CD14-positive monocyte (primary cell): ENCODE measurements around the gene EPB41. TPM values are rescaled to one million over a fixed set of nuclear protein-coding genes. Genes with fewer than 3 reads are reported as not detected.

Experiments used
- DNase-seq, 3 donors: peaks; one replicate each; pipeline ENCODE4 v3.0.0-alpha.2; 2011 to 2022
- H2AFZ ChIP-seq: 2 replicates; pipeline ENCODE4 v1.6.0; 2012; ENCODE audit warnings: mild to moderate bottlenecking, low read depth, low read length, inconsistent platforms; ENCODE audit not compliant: insufficient read depth, poor library complexity, severe bottlenecking
- H3K27ac ChIP-seq, 2 donors: 1 replicate in 1 of 2; 2 replicates in 1 of 2; pipeline ENCODE4 v1.5.1; 2012 to 2013; ENCODE audit warnings: low read length in 2 of 2, control low read depth in 1 of 2, inconsistent platforms in 1 of 2, low read depth in 1 of 2, mild to moderate bottlenecking in 1 of 2
- H3K27me3 ChIP-seq, 2 donors: one replicate each; pipeline versions ENCODE4 v1.6.0 to v1.6.1; 2011 to 2013; ENCODE audit warnings: low read length in 2 of 2; ENCODE audit not compliant: control insufficient read depth in 2 of 2, insufficient read depth in 2 of 2
- H3K36me3 ChIP-seq, 2 donors: replicated peaks in 1 of 2; 1 replicate in 1 of 2; 2 replicates in 1 of 2; pipeline versions ENCODE4 v1.5.1 to v1.6.1; 2012 to 2013; ENCODE audit warnings: low read length in 2 of 2, control low read depth in 1 of 2, inconsistent platforms in 1 of 2, mild to moderate bottlenecking in 1 of 2; ENCODE audit not compliant: insufficient read depth in 2 of 2, control insufficient read depth in 1 of 2
- H3K4me1 ChIP-seq, 2 donors: 1 replicate in 1 of 2; 2 replicates in 1 of 2; pipeline versions ENCODE4 v1.5.1 to v1.6.1; 2012 to 2013; ENCODE audit warnings: low read length in 2 of 2, control low read depth in 1 of 2, inconsistent platforms in 1 of 2, mild to moderate bottlenecking in 1 of 2, moderate library complexity in 1 of 2; ENCODE audit not compliant: insufficient read depth in 2 of 2, control insufficient read depth in 1 of 2
- H3K4me2 ChIP-seq: replicated peaks from 2 replicates; pipeline ENCODE3; 2012; ENCODE audit warnings: low read length, moderate library complexity, mild to moderate bottlenecking; ENCODE audit not compliant: poor library complexity, severe bottlenecking; ENCODE audit errors: extremely low read depth
- H3K4me3 ChIP-seq, 3 experiments: fragments of 200-600 bp in 1 of 3; sonication (generic) in 1 of 3; replicated peaks in 1 of 3; 1 replicate in 2 of 3; 2 replicates in 1 of 3; pipeline ENCODE4 v1.5.1; 2011 to 2013; ENCODE audit warnings: low read length in 3 of 3, mild to moderate bottlenecking in 3 of 3, control low read depth in 2 of 3, low read depth in 2 of 3, inconsistent platforms in 1 of 3, moderate library complexity in 1 of 3
- H3K79me2 ChIP-seq: 2 replicates; pipeline ENCODE4 v1.6.0; 2012; ENCODE audit warnings: mild to moderate bottlenecking, control low read depth, inconsistent platforms, low read length, moderate library complexity; ENCODE audit not compliant: insufficient read depth
- H3K9ac ChIP-seq: 2 replicates; pipeline ENCODE4 v1.6.0; 2017; ENCODE audit warnings: low read length, mild to moderate bottlenecking; ENCODE audit not compliant: insufficient read depth, poor library complexity, severe bottlenecking
- H3K9me3 ChIP-seq, 2 donors: replicated peaks in 1 of 2; 1 replicate in 1 of 2; 2 replicates in 1 of 2; pipeline versions ENCODE4 v1.5.1 to v1.6.1; 2012 to 2013; ENCODE audit warnings: low read length in 2 of 2, control low read depth in 1 of 2; ENCODE audit not compliant: control insufficient read depth in 1 of 2, insufficient read depth in 1 of 2
- H4K20me1 ChIP-seq: 2 replicates; pipeline ENCODE4 v1.6.0; 2012; ENCODE audit warnings: mild to moderate bottlenecking, low read length, control low read depth, moderate library complexity; ENCODE audit not compliant: insufficient read depth
- H3K27ac Mint-ChIP-seq, 7 donors: one replicate each; pipeline ENCODE4 v1.8.0; 2020; ENCODE audit warnings: mild to moderate bottlenecking in 7 of 7, mixed read lengths in 7 of 7, moderate library complexity in 6 of 7, inconsistent platforms in 2 of 7
- H3K27me3 Mint-ChIP-seq, 3 donors: one replicate each; pipeline ENCODE4 v1.8.0; 2021 to 2022; ENCODE audit warnings: low read depth in 3 of 3, mild to moderate bottlenecking in 3 of 3, mixed read lengths in 3 of 3, moderate library complexity in 3 of 3, inconsistent platforms in 1 of 3
- H3K36me3 Mint-ChIP-seq, 2 donors: one replicate each; pipeline ENCODE4 v1.8.0; 2020; ENCODE audit warnings: mixed read lengths in 2 of 2, inconsistent platforms in 1 of 2, mild to moderate bottlenecking in 1 of 2
- H3K4me1 Mint-ChIP-seq: one replicate; pipeline ENCODE4 v1.8.0; 2020; ENCODE audit warnings: mild to moderate bottlenecking, mixed read lengths
- H3K4me3 Mint-ChIP-seq, 2 donors: one replicate each; pipeline ENCODE4 v1.8.0; 2020; ENCODE audit warnings: mild to moderate bottlenecking in 2 of 2, mixed read lengths in 2 of 2, moderate library complexity in 1 of 2
- H3K9me3 Mint-ChIP-seq, 7 donors: one replicate each; pipeline ENCODE4 v1.8.0; 2020 to 2022; ENCODE audit warnings: mixed read lengths in 7 of 7, mild to moderate bottlenecking in 6 of 7, moderate library complexity in 6 of 7, inconsistent platforms in 2 of 7
- CTCF ChIP-seq: fragments of 200-600 bp; IDR thresholded peaks from one replicate; pipeline ENCODE4 v1.8.0; 2022; ENCODE audit warnings: antibody characterized with exemption, mild to moderate bottlenecking
- WGBS: methylation state at CpG from one replicate; pipeline ENCODE4 v1.1.5; 2013; ENCODE audit warnings: missing lambda C conversion rate; ENCODE audit not compliant: insufficient coverage; 5-methylcytosine and 5-hydroxymethylcytosine counted together
- intact Hi-C, 2 donors: fragments of 100-400 bp; cut with micrococcal nuclease; formaldehyde crosslinking; loops; one replicate each; pipeline versions ENCODE4 v1.15.0 to v1.15.1; 2023
- polyA plus RNA-seq, 3 donors: library from polyadenylated mRNA; depleted of rRNA in 1 of 3; unstranded in 2 of 3; stranded (reverse) in 1 of 3; fragments of 300-500 nt in 2 of 3; fragments of >200 nt in 1 of 3; fragmentation: Illumina TruSeq in 2 of 3; gene quantifications; 1 replicate in 2 of 3; 2 replicates in 1 of 3; pipeline ENCODE4 v1.2.3, GENCODE V29; 2012 to 2021

The EPB41 gene
- polyA plus RNA-seq, 3 donors = 11.3 to 19.4 (median 18.9) TPM

- TF ChIP-seq CTCF = no peak
- WGBS = no CpG with 5 or more reads among the region's 2 CpGs
- intact Hi-C loops = no loop called here
- H3K9ac ChIP-seq = no peak overlapping the region
- Mint-ChIP-seq H3K27ac (no peak overlapping the region), H3K4me1 (peaks cover 22% of the 10 kb centered on the region), H3K27me3 (no peaks in the 10 kb centered on the region), H3K9me3 (peaks cover 0 to 11% (median 6%) of the 10 kb centered on the region in 7 donors), H3K36me3 (peaks cover 20 to 27% of the 10 kb centered on the region in 2 donors), H3K4me3 (no peak overlapping the region)
- H3K27ac ChIP-seq = no peak overlapping the region
- no peak overlapping the region for H2AFZ ChIP-seq
- H3K79me2 ChIP-seq = peaks cover 35% of the 10 kb centered on the region
- H3K9me3 ChIP-seq = peaks cover 0 to 6% of the 10 kb centered on the region in 2 donors
- H3K4me3 ChIP-seq = no peak overlapping the region
- H3K27me3 ChIP-seq = no peaks in the 10 kb centered on the region
- no peaks in the 10 kb centered on the region for H3K36me3 ChIP-seq
- no peak for DNase-seq
- H4K20me1 ChIP-seq = peaks cover 38% of the 10 kb centered on the region
- no peak overlapping the region for H3K4me2 ChIP-seq
- peaks cover 21 to 22% of the 10 kb centered on the region in 2 donors for H3K4me1 ChIP-seq
These were observed 11.6 kb upstream of the EPB41 start for GRCh38 chr1:28902738-28903137.

GRCh38 chr1:28905921-28906666, 8.3 kb upstream of the EPB41 start:
- WGBS = 90% methylated on average over 2 of the region's 8 CpGs
- Mint-ChIP-seq H3K4me1 (no peaks in the 10 kb centered on the region), H3K27ac (peak overlapping the region in 1 of 7 donors; percentile 14), H3K27me3 (no peaks in the 10 kb centered on the region), H3K4me3 (no peak overlapping the region), H3K36me3 (peaks cover 19 to 25% of the 10 kb centered on the region in 2 donors), H3K9me3 (peaks cover 0 to 11% (median 6%) of the 10 kb centered on the region in 7 donors)
- no peak overlapping the region for H2AFZ ChIP-seq
- H3K9ac ChIP-seq = no peak overlapping the region
- DNase-seq = no peak
- H3K4me1 ChIP-seq = no peaks in the 10 kb centered on the region
- H3K36me3 ChIP-seq = no peaks in the 10 kb centered on the region
- H4K20me1 ChIP-seq = peaks cover 21% of the 10 kb centered on the region
- no peak overlapping the region for H3K4me3 ChIP-seq
- no peaks in the 10 kb centered on the region for H3K27me3 ChIP-seq
- peaks cover 0 to 6% of the 10 kb centered on the region in 2 donors for H3K9me3 ChIP-seq
- no peak overlapping the region for H3K4me2 ChIP-seq
- H3K27ac ChIP-seq = no peak overlapping the region
- intact Hi-C loops = no loop called here
- TF ChIP-seq CTCF = no peak
- H3K79me2 ChIP-seq = peaks cover 33% of the 10 kb centered on the region
